HepG2 (cell line): ENCODE data around the gene CNN3.

Experiments
- IRF1 ChIP-seq: sonication (generic); formaldehyde crosslinking; IDR thresholded peaks from 2 replicates; pipeline ENCODE4 v1.4.0; 2020; ENCODE audit warnings: low read depth, mild to moderate bottlenecking, missing genetic modification reagents
- NFYB ChIP-seq: sonication (generic); formaldehyde crosslinking; IDR thresholded peaks from 2 replicates; pipeline ENCODE4 v1.4.0; 2020; ENCODE audit warnings: missing genetic modification reagents
- SOX5 ChIP-seq: IDR thresholded peaks from 2 replicates; pipeline ENCODE4 v1.6.1; 2016; ENCODE audit warnings: borderline replicate concordance
- TAF1 ChIP-seq: sonication (generic); formaldehyde crosslinking; IDR thresholded peaks from 2 replicates; pipeline ENCODE4 v1.4.0; 2020; ENCODE audit warnings: missing genetic modification reagents
- USF2 ChIP-seq, 2 experiments: sonication (generic) in 1 of 2; formaldehyde crosslinking in 1 of 2; IDR thresholded peaks; 2 replicates each; pipeline versions ENCODE4 v1.5.1 to v1.6.1; 2011 to 2020; ENCODE audit warnings: borderline replicate concordance in 1 of 2, low read depth in 1 of 2, low read length in 1 of 2, mild to moderate bottlenecking in 1 of 2, missing genetic modification reagents in 1 of 2, moderate library complexity in 1 of 2
- TF ChIP-seq, protein P1 (sequence below): sonication (generic); formaldehyde crosslinking; IDR thresholded peaks from 2 replicates; pipeline ENCODE4 v1.5.0; 2020; ENCODE audit warnings: mild to moderate bottlenecking, missing genetic modification reagents, borderline replicate concordance

GRCh38 chr1:94971491-94971924 lies 44.6 kb upstream of the CNN3 start:
- TF ChIP-seq IRF1 (no peak), TAF1 (CRISPR knock-in tag) (no peak), USF2 (IDR thresholded peaks at IDR 0.05; ENCODE audit: low read depth, low read length) (no peak), USF2 (CRISPR knock-in tag; IDR thresholded peaks at IDR 0.05; ENCODE audit: borderline replicate concordance) (no peak), NFYB (CRISPR knock-in tag) (no peak), SOX5 (CRISPR knock-in tag) (no peak)
- TF ChIP-seq, protein P1, sequence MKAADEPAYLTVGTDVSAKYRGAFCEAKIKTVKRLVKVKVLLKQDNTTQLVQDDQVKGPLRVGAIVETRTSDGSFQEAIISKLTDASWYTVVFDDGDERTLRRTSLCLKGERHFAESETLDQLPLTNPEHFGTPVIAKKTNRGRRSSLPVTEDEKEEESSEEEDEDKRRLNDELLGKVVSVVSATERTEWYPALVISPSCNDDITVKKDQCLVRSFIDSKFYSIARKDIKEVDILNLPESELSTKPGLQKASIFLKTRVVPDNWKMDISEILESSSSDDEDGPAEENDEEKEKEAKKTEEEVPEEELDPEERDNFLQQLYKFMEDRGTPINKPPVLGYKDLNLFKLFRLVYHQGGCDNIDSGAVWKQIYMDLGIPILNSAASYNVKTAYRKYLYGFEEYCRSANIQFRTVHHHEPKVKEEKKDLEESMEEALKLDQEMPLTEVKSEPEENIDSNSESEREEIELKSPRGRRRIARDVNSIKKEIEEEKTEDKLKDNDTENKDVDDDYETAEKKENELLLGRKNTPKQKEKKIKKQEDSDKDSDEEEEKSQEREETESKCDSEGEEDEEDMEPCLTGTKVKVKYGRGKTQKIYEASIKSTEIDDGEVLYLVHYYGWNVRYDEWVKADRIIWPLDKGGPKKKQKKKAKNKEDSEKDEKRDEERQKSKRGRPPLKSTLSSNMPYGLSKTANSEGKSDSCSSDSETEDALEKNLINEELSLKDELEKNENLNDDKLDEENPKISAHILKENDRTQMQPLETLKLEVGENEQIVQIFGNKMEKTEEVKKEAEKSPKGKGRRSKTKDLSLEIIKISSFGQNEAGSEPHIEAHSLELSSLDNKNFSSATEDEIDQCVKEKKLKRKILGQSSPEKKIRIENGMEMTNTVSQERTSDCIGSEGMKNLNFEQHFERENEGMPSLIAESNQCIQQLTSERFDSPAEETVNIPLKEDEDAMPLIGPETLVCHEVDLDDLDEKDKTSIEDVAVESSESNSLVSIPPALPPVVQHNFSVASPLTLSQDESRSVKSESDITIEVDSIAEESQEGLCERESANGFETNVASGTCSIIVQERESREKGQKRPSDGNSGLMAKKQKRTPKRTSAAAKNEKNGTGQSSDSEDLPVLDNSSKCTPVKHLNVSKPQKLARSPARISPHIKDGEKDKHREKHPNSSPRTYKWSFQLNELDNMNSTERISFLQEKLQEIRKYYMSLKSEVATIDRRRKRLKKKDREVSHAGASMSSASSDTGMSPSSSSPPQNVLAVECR (CRISPR knock-in tag) = no peak
